ENCODE measurements around the gene DHPS.
"Not testable (repeated sequence)": the region's sequence is repeated elsewhere in the genome, so short reads cannot be mapped to it uniquely, and the experiment has no call there.

Gene DHPS

GRCh38 chr19:12705169-12705568 is 23.5 kb upstream of the DHPS start:
- TF ChIP-seq POLR2AphosphoS5 (IDR thresholded peaks at IDR 0.05; ENCODE audit: low read depth), result no peak
- no peak for TF ChIP-seq GABPA (IDR thresholded peaks at IDR 0.05; ENCODE audit: low read depth)
- TF ChIP-seq SPI1 (IDR thresholded peaks at IDR 0.05; ENCODE audit: borderline replicate concordance, low read depth), result no peak
- TF ChIP-seq REST (IDR thresholded peaks at IDR 0.05; ENCODE audit: insufficient replicate concordance, low read depth), result no peak
- TF ChIP-seq CTCF (IDR thresholded peaks at IDR 0.05; ENCODE audit: insufficient read depth, low read length), result no peak
- Histone ChIP-seq H3K27me3 (ENCODE audit: insufficient read depth, poor library complexity, severe bottlenecking) (no peaks in the 10 kb centered on the region), H3K4me3 (replicated peaks; ENCODE audit: insufficient read depth, low read length) (no peak overlapping the region), H3K27ac (replicated peaks) (no peak overlapping the region)
- DNase-seq (ENCODE audit: low read depth in 1 of 2, low spot score in 1 of 2), result no peak

- TF ChIP-seq GABPA (IDR thresholded peaks at IDR 0.05; ENCODE audit: low read depth) (no peak), POLR2AphosphoS5 (IDR thresholded peaks at IDR 0.05; ENCODE audit: low read depth) (peak; percentile 20; the same call in 1 of the 2 replicates)
- DNase-seq (ENCODE audit: low read depth in 1 of 2, low spot score in 1 of 2), result no peak
- Histone ChIP-seq H3K27ac (replicated peaks) (no peak overlapping the region), H3K4me3 (replicated peaks; ENCODE audit: insufficient read depth, low read length) (no peak overlapping the region), H3K27me3 (ENCODE audit: insufficient read depth, poor library complexity, severe bottlenecking) (no peaks in the 10 kb centered on the region)
Observed at GRCh38 chr19:12703046-12703445, 21.4 kb upstream of the DHPS start.

- TF ChIP-seq SPI1 (IDR thresholded peaks at IDR 0.05; ENCODE audit: borderline replicate concordance, low read depth), result no peak
- TF ChIP-seq GABPA (IDR thresholded peaks at IDR 0.05; ENCODE audit: low read depth), result no peak
- TF ChIP-seq CTCF (IDR thresholded peaks at IDR 0.05; ENCODE audit: insufficient read depth, low read length), result no peak
- no peak for TF ChIP-seq REST (IDR thresholded peaks at IDR 0.05; ENCODE audit: insufficient replicate concordance, low read depth)
- no peak; the same call in 1 of the 2 replicates for TF ChIP-seq POLR2AphosphoS5 (IDR thresholded peaks at IDR 0.05; ENCODE audit: low read depth)
- no peaks in the 10 kb centered on the region for H3K27me3 ChIP-seq (ENCODE audit: insufficient read depth, poor library complexity, severe bottlenecking)
- H3K4me3 ChIP-seq (replicated peaks; ENCODE audit: insufficient read depth, low read length), result no peak overlapping the region
- no peak overlapping the region for H3K27ac ChIP-seq (replicated peaks)
- no peak for DNase-seq (ENCODE audit: low read depth in 1 of 2, low spot score in 1 of 2)
Observed at GRCh38 chr19:12701596-12702282, 20.1 kb upstream of the DHPS start.

GRCh38 chr19:12698138-12698537 is 16.5 kb upstream of the DHPS start:
- no peak overlapping the region for H3K4me3 ChIP-seq (replicated peaks; ENCODE audit: insufficient read depth, low read length)
- no peaks in the 10 kb centered on the region for H3K27me3 ChIP-seq (ENCODE audit: insufficient read depth, poor library complexity, severe bottlenecking)
- TF ChIP-seq REST (IDR thresholded peaks at IDR 0.05; ENCODE audit: insufficient replicate concordance, low read depth) (no peak), SPI1 (IDR thresholded peaks at IDR 0.05; ENCODE audit: borderline replicate concordance, low read depth) (peak; percentile 90)
- peak in 1 of 2 experiments; percentile 37 for DNase-seq (ENCODE audit: low read depth in 1 of 2, low spot score in 1 of 2)
- peak overlapping the region; percentile 82 for H3K27ac ChIP-seq (replicated peaks)

GRCh38 chr19:12697425-12697824 is 15.7 kb upstream of the DHPS start:
- DNase-seq (ENCODE audit: low read depth in 1 of 2, low spot score in 1 of 2); H3K27me3 ChIP-seq (ENCODE audit: insufficient read depth, poor library complexity, severe bottlenecking): not testable (repeated sequence)
- H3K27ac ChIP-seq (replicated peaks), result peak overlapping the region; percentile 82
- H3K4me3 ChIP-seq (replicated peaks; ENCODE audit: insufficient read depth, low read length), result peak overlapping the region; percentile 97
